Stimulated activated CD4-positive, alpha-beta T cell treated with anti-CD3 and anti-CD28 coated beads, Interleukin-12 subunit alpha, Interleukin-12 subunit beta, amount 100 ng/mL, for 48 hours (primary cell): Measurements from ENCODE around the gene LMX1B.

ENCODE experiments used
- DNase-seq, 3 donors: peaks; one replicate each; pipeline ENCODE4 v3.0.0-alpha.2; 2020; ENCODE audit warnings: low read depth in 2 of 3, low spot score in 1 of 3

The LMX1B gene

DNA sequence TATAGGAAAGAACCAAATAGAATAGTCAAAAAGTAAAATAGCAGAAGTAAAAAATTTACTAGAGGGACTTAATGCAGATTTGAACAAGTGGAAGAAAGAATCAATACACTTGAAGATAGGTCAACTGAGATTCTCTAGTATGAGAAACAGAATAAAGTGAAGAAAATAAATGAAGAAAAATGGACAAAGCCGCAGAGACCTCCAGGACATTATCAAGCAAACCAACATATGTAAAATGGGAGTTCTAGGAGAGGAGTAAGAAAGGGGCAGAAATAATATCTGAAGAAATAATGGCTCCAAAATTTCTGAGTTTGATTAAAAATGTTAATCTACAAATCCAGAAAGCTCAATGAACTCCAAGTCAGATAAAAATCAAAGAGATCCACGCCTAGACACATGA, 121.1 kb downstream of the LMX1B start:
- no peak for DNase-seq

- no peak for DNase-seq
Observed at GRCh38 chr9:126735482-126735881, 121.8 kb downstream of the LMX1B start.

DNA sequence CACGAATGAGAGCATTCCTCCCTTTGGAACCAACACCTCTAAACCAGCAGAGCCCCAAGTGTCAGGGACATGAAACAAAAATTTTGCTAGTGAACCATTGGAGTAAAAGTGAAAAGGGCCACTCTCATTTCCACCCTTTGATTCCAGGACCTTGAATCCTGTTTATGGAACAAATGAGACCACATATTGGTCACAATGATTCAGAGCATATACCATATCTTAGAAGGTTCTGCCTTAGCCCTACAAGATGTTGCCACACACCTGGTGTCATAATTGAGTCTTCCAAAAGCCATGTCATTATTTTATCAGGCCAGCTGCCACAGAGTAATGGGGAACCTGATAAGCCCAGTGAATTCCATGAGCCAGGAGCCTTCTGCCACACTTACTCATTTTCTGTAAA, 124.8 kb downstream of the LMX1B start:
- no peak for DNase-seq

GRCh38 chr9:126743041-126743440, 129.3 kb downstream of the LMX1B start:
- no peak for DNase-seq

DNA sequence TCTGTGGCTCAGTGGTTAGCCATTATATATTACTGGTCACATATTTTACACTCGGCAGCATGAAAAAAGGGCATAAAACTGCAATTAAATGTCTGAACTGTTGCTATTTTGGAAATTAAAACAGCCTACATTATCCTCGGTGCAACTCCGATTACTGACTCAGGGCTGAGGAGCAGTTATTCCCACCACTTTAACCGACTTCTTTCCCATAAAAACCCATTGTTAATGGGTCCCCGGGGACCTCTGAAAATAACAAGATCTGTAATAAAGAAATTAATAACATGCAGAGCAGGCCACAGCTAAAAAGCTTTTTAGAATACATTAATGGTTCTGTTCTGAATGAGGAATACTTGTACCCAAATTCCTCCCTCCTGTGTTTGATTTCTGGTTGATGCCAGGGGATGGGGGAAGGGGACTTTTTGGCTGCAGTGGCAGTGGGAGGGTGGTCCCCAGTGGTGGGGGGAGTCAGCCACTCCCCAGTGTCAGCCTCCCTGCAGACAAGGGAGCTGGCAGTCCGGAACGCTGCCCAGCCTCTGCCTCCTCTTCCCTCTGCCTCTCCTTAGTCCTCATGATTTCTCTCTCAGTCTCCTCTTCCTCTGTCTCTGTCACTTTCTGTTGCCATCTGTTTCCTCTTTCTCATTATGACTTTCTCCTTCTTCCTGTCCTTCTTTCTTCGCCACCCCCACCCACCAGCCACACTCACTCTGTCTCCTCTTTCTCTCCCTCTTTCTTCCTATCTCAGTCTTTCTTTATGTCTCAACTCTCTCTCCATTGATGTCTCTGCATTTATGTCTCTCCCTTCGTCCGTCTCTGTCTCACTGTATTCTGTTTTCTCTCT, 132.1 kb downstream of the LMX1B start:
- no peak for DNase-seq
